GM21390 (cell line): ENCODE measurements around the gene F7.

Source experiments
- ATAC-seq: cut with Tn5 transposase; IDR thresholded peaks from one replicate; pipeline ENCODE4 v1.9.1; 2021; ENCODE audit not compliant: unreplicated experiment

Gene F7

DNA sequence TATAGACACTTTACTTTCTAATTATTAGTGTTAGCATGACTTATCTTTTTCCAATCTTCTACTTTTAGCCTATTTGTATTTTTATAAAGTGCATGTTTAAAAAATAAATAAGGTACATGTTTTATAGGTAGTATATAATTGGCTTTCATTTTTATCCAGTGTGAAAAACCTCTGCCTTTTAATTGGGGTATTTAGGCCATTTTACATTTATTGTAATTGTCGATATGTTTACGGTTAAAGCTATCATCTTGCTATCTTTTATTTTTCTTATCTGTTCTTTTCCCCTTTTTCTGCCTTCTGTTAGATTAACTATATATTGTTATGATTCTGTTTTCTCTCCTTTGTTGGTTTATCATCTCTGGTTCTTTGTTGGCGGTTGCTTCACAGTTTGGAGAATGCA, 62.0 kb downstream of the F7 start:
- ATAC-seq, result no peak

DNA sequence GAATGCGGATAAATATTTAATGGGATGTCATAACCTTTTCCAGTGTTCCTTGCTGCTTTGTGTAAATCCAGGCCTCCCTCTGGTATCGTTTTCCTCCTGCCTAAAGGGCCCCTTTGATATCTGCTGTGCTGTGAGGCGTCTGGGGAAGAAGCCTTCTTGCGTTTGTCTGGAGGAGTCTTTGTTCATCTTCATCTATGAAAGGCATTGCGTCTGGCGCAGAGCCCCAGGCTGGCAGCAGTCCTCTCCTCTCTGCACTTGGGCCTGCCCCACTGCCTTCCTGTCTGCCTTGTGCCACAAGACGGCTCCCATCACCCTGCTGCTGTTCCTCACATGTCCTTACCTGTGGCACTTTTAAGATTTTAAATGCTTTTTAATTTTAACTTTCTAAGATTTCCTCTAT, 62.6 kb downstream of the F7 start:
- no peak for ATAC-seq

- ATAC-seq, result no peak
Measured at GRCh38 chr13:113169277-113170272, 64.0 kb downstream of the F7 start.
